HepG2 (cell line): ENCODE data around the gene ATXN7L3. TPM values are rescaled to one million over a fixed set of nuclear protein-coding genes. Genes with fewer than 3 reads are reported as not detected.
A peak's percentile ranks its signal among the peaks of the same experiment; 100 is the strongest.

Experiments used
- CENPT ChIP-seq: sonication (generic); formaldehyde crosslinking; IDR thresholded peaks from 2 replicates; pipeline ENCODE4 v1.8.0; 2022; ENCODE audit warnings: low read depth, mild to moderate bottlenecking, moderate library complexity, missing genetic modification reagents
- FLYWCH1 ChIP-seq: sonication (generic); formaldehyde crosslinking; IDR thresholded peaks from 2 replicates; pipeline ENCODE4 v1.8.1; 2023; ENCODE audit warnings: mild to moderate bottlenecking, missing genetic modification reagents
- GATAD1 ChIP-seq: IDR thresholded peaks from 2 replicates; pipeline ENCODE4 v1.6.1; 2016; ENCODE audit warnings: missing genetic modification reagents, missing compliant biosample characterization
- GZF1 ChIP-seq: sonication (generic); formaldehyde crosslinking; IDR thresholded peaks from 2 replicates; pipeline ENCODE4 v1.5.1; 2020; ENCODE audit warnings: mild to moderate bottlenecking, missing genetic modification reagents
- KDM1A ChIP-seq: IDR thresholded peaks from 2 replicates; pipeline ENCODE4 v1.6.1; 2016; ENCODE audit warnings: missing compliant biosample characterization
- NFYC ChIP-seq: IDR thresholded peaks from 2 replicates; pipeline ENCODE4 v1.6.1; 2016; ENCODE audit warnings: missing genetic modification reagents, missing compliant biosample characterization
- SOX6 ChIP-seq, 2 experiments: fragments of 450-650 bp in 1 of 2; sonication (generic) in 1 of 2; formaldehyde crosslinking in 1 of 2; IDR thresholded peaks; 2 replicates each; pipeline versions ENCODE4 v1.4.0 to v1.6.1; 2017 to 2020; ENCODE audit warnings: antibody characterized with exemption in 1 of 2, mild to moderate bottlenecking in 1 of 2, missing genetic modification reagents in 1 of 2
- SRF ChIP-seq: IDR thresholded peaks from 2 replicates; pipeline ENCODE4 v1.6.1; 2011; ENCODE audit warnings: mild to moderate bottlenecking, low read depth, low read length, moderate library complexity
- SUZ12 ChIP-seq: fragments of 150-350 bp; IDR thresholded peaks from 2 replicates; pipeline ENCODE4 v1.6.1; 2014; ENCODE audit warnings: low read depth, low read length
- ZNF296 ChIP-seq: sonication (generic); formaldehyde crosslinking; conservative IDR thresholded peaks from 2 replicates; pipeline ENCODE4 v1.5.0; 2020; ENCODE audit warnings: mild to moderate bottlenecking, missing genetic modification reagents
- ZNF441 ChIP-seq: sonication (generic); formaldehyde crosslinking; IDR thresholded peaks from 2 replicates; pipeline ENCODE4 v1.7.0; 2021; ENCODE audit warnings: missing genetic modification reagents, borderline replicate concordance
- ZNF446 ChIP-seq: sonication (generic); formaldehyde crosslinking; IDR thresholded peaks from 2 replicates; pipeline ENCODE4 v1.5.0; 2020; ENCODE audit warnings: mild to moderate bottlenecking, missing genetic modification reagents
- ZNF557 ChIP-seq: sonication (generic); formaldehyde crosslinking; IDR thresholded peaks from 2 replicates; pipeline ENCODE4 v1.4.0; 2020; ENCODE audit warnings: missing genetic modification reagents
- ZNF724P ChIP-seq: sonication (generic); formaldehyde crosslinking; IDR thresholded peaks from 2 replicates; pipeline ENCODE4 v1.8.0; 2022; ENCODE audit warnings: missing genetic modification reagents, borderline replicate concordance
- ZSCAN20 ChIP-seq: sonication (generic); formaldehyde crosslinking; IDR thresholded peaks from 2 replicates; pipeline ENCODE4 v1.4.0; 2020; ENCODE audit warnings: missing genetic modification reagents, mild to moderate bottlenecking, borderline replicate concordance
- ZSCAN21 ChIP-seq: sonication (generic); formaldehyde crosslinking; IDR thresholded peaks from 2 replicates; pipeline ENCODE4 v1.8.0; 2022; ENCODE audit warnings: mild to moderate bottlenecking, missing genetic modification reagents, moderate library complexity, borderline replicate concordance
- polyA plus RNA-seq, 8 experiments: library from polyadenylated mRNA; depleted of rRNA in 3 of 8; stranded (reverse) in 7 of 8; unstranded in 1 of 8; fragments of >200 nt; fragmentation: Illumina TruSeq in 4 of 8; extraction: Trizol in 4 of 8; gene quantifications; 2 replicates each; pipeline versions ENCODE4 v1.2.1 to v1.2.3, GENCODE V29; 2011 to 2016; ENCODE audit warnings: low read depth in 4 of 8, missing spikeins in 1 of 8, mixed read lengths in 1 of 8; ENCODE audit not compliant: insufficient read depth in 1 of 8
- total RNA-seq, 5 experiments: library from RNA; depleted of rRNA; stranded (reverse); fragments of >200 nt; fragmentation: Illumina TruSeq; extraction: Trizol; gene quantifications; 2 replicates each; pipeline ENCODE4 v1.2.3, GENCODE V29; 2016; ENCODE audit warnings: low read depth in 1 of 5
- TF ChIP-seq, protein P1 (sequence below): sonication (generic); formaldehyde crosslinking; IDR thresholded peaks from 2 replicates; pipeline ENCODE4 v1.5.1; 2020; ENCODE audit warnings: mild to moderate bottlenecking, missing genetic modification reagents, borderline replicate concordance
- TF ChIP-seq, protein P2 (sequence below): sonication (generic); formaldehyde crosslinking; IDR thresholded peaks from 2 replicates; pipeline ENCODE4 v1.8.0; 2022; ENCODE audit warnings: missing genetic modification reagents, mild to moderate bottlenecking, borderline replicate concordance
- TF ChIP-seq, protein P3 (sequence below): sonication (generic); formaldehyde crosslinking; IDR thresholded peaks from 2 replicates; pipeline ENCODE4 v1.4.0; 2020; ENCODE audit warnings: missing genetic modification reagents, mild to moderate bottlenecking, borderline replicate concordance
- TF ChIP-seq, protein P4 (sequence below): sonication (generic); formaldehyde crosslinking; conservative IDR thresholded peaks from 2 replicates; pipeline ENCODE4 v1.8.0; 2022; ENCODE audit warnings: low read depth, missing genetic modification reagents
- TF ChIP-seq, protein P5 (sequence below): sonication (generic); formaldehyde crosslinking; IDR thresholded peaks from 2 replicates; pipeline ENCODE4 v1.4.0; 2020; ENCODE audit warnings: missing genetic modification reagents
- TF ChIP-seq, protein P6 (sequence below): sonication (generic); formaldehyde crosslinking; IDR thresholded peaks from 2 replicates; pipeline ENCODE4 v1.4.0; 2020; ENCODE audit warnings: missing genetic modification reagents, low read depth, mild to moderate bottlenecking, borderline replicate concordance

Gene ATXN7L3
- total and polyA plus RNA-seq, 2 of the 13 experiments (the other 11 are each of a cell fraction or from before 2014, with no cell fraction given) = 44.5 to 59.1 TPM

DNA sequence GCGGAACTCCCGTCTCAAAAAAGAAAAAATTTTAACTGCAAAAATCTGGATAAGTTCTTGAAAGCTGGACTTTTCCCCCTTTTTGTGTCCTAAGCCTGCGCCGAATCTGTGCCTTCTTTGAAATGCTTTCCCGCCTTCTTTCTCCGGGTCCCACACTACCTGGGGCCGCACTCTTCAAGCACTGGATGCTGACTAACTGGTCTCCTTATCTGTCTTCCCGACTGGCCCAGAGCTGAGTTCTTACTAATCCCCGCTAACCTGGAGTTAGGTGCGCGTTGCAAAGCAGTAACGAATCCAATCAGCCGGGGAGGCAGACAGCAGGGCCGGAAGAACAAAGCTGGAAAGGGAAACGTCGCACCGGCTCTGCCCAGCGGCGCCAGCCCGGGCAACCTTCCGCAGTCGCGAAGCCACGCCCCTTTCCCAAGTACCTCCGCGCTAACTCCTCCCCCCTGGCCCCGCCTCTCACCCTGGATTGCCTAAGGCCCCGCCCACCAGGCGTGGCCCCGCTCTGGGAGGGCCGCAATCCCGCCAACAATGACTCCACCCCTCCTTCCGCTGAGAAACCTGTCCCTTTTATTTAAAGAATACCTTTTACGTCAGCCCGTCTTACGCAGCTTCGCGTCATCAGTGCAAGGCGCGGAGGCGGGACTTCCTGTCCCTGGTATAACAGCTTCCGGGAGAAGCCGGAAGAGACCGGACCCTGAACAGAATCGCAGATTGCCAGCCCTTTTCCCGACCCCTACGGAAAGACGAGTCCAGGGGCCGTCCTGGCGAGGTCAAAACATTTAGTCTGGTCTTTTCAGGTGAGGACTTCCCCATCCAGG, 13.2 kb downstream of the ATXN7L3 start, which contains the start of gene TMUB2 (continued):
- TF ChIP-seq, protein P1, sequence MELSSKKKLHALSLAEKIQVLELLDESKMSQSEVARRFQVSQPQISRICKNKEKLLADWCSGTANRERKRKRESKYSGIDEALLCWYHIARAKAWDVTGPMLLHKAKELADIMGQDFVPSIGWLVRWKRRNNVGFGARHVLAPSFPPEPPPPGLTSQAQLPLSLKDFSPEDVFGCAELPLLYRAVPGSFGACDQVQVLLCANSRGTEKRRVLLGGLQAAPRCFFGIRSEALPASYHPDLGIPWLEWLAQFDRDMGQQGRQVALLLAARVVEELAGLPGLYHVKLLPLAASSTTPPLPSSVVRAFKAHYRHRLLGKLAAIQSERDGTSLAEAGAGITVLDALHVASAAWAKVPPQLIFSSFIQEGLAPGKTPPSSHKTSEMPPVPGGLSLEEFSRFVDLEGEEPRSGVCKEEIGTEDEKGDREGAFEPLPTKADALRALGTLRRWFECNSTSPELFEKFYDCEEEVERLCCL (CRISPR knock-in tag) = peak; percentile 55; the same call in 1 of the 2 replicates
- TF ChIP-seq ZNF441 (CRISPR knock-in tag) = peak; percentile 59; the same call in 1 of the 2 replicates
- TF ChIP-seq ZSCAN21 (CRISPR knock-in tag) = 0 out of 2 replicates have a peak, but pooled peaks have one; percentile 62
- TF ChIP-seq, protein P2, sequence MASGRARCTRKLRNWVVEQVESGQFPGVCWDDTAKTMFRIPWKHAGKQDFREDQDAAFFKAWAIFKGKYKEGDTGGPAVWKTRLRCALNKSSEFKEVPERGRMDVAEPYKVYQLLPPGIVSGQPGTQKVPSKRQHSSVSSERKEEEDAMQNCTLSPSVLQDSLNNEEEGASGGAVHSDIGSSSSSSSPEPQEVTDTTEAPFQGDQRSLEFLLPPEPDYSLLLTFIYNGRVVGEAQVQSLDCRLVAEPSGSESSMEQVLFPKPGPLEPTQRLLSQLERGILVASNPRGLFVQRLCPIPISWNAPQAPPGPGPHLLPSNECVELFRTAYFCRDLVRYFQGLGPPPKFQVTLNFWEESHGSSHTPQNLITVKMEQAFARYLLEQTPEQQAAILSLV (CRISPR knock-in tag) = peak; percentile 58
- peak; percentile 21; the same call in 1 of the 2 replicates for TF ChIP-seq ZNF557
- TF ChIP-seq GATAD1 (CRISPR knock-in tag) = peak; percentile 94
- TF ChIP-seq SRF = peak; percentile 41; the same call in 1 of the 2 replicates
- no peak for TF ChIP-seq SOX6 (IDR thresholded peaks at IDR 0.05)
- TF ChIP-seq SOX6 (CRISPR knock-in tag; IDR thresholded peaks at IDR 0.05) = peak; percentile 88
- TF ChIP-seq GZF1 (CRISPR knock-in tag) = 0 out of 2 replicates have a peak, but pooled peaks have one; percentile 31
- TF ChIP-seq, protein P3, sequence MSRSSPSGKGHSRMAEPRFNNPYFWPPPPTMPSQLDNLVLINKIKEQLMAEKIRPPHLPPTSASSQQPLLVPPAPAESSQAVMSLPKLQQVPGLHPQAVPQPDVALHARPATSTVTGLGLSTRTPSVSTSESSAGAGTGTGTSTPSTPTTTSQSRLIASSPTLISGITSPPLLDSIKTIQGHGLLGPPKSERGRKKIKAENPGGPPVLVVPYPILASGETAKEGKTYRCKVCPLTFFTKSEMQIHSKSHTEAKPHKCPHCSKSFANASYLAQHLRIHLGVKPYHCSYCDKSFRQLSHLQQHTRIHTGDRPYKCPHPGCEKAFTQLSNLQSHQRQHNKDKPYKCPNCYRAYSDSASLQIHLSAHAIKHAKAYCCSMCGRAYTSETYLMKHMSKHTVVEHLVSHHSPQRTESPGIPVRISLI (CRISPR knock-in tag) = peak; percentile 14; the same call in 1 of the 2 replicates
- TF ChIP-seq ZNF724P (CRISPR knock-in tag) = peak; percentile 47; the same call in 1 of the 2 replicates
- peak; percentile 6; the same call in 1 of the 2 replicates for TF ChIP-seq KDM1A (CRISPR knock-in tag)
- TF ChIP-seq NFYC (CRISPR knock-in tag) = peak; percentile 52; the same call in 1 of the 2 replicates
- TF ChIP-seq SUZ12 = 0 out of 2 replicates have a peak, but pooled peaks have one; percentile 3
- peak; percentile 66; the same call in 1 of the 2 replicates for TF ChIP-seq ZSCAN20
- TF ChIP-seq CENPT = no peak; the same call in 1 of the 2 replicates
- TF ChIP-seq, protein P4, sequence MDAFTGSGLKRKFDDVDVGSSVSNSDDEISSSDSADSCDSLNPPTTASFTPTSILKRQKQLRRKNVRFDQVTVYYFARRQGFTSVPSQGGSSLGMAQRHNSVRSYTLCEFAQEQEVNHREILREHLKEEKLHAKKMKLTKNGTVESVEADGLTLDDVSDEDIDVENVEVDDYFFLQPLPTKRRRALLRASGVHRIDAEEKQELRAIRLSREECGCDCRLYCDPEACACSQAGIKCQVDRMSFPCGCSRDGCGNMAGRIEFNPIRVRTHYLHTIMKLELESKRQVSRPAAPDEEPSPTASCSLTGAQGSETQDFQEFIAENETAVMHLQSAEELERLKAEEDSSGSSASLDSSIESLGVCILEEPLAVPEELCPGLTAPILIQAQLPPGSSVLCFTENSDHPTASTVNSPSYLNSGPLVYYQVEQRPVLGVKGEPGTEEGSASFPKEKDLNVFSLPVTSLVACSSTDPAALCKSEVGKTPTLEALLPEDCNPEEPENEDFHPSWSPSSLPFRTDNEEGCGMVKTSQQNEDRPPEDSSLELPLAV (CRISPR knock-in tag) = no peak
- TF ChIP-seq, protein P5, sequence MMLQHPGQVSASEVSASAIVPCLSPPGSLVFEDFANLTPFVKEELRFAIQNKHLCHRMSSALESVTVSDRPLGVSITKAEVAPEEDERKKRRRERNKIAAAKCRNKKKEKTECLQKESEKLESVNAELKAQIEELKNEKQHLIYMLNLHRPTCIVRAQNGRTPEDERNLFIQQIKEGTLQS (CRISPR knock-in tag) = 0 out of 2 replicates have a peak, but pooled peaks have one; percentile 8
- no peak for TF ChIP-seq FLYWCH1 (CRISPR knock-in tag)
- TF ChIP-seq ZNF296 (CRISPR knock-in tag) = no peak
- TF ChIP-seq, protein P6, sequence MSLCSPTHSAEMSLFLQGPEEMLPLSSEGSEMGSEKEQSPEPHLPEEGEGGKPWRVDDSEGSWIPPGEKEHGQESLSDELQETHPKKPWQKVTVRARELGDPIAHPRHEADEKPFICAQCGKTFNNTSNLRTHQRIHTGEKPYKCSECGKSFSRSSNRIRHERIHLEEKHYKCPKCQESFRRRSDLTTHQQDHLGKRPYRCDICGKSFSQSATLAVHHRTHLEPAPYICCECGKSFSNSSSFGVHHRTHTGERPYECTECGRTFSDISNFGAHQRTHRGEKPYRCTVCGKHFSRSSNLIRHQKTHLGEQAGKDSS (CRISPR knock-in tag) = peak; percentile 46; the same call in 1 of the 2 replicates
- TF ChIP-seq ZNF446 (CRISPR knock-in tag) = no peak
